C4-2B (cell line): ENCODE measurements around the gene ATL2.

Source experiments
- ZFX ChIP-seq: fragments of 450-650 bp; IDR thresholded peaks from 2 replicates; pipeline ENCODE4 v1.6.1; 2017
- TF ChIP-seq, protein P1 (sequence below): fragments of 450-650 bp; conservative IDR thresholded peaks from 2 replicates; pipeline ENCODE4 v1.5.1; 2017; ENCODE audit warnings: mild to moderate bottlenecking

DNA sequence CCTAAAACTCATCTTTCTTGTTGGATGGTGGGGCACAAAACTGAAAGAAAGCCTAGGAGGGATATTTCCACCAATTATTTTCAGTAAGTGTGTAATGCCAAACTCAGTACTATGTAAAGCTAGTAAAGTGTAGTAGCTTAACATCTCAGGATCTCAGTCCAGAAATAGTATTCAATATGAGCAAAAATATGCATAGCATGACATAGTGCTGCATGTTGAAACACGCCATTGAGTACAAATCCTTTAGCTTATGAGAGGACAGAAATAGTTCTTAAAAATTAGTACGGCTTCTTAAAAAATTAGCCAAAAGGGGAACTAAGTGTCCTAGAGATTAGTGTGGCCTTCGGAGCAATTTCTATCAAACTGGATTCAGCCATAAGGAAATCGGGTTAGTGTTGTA, 21.7 kb upstream of the ATL2 start:
- TF ChIP-seq, protein P1, sequence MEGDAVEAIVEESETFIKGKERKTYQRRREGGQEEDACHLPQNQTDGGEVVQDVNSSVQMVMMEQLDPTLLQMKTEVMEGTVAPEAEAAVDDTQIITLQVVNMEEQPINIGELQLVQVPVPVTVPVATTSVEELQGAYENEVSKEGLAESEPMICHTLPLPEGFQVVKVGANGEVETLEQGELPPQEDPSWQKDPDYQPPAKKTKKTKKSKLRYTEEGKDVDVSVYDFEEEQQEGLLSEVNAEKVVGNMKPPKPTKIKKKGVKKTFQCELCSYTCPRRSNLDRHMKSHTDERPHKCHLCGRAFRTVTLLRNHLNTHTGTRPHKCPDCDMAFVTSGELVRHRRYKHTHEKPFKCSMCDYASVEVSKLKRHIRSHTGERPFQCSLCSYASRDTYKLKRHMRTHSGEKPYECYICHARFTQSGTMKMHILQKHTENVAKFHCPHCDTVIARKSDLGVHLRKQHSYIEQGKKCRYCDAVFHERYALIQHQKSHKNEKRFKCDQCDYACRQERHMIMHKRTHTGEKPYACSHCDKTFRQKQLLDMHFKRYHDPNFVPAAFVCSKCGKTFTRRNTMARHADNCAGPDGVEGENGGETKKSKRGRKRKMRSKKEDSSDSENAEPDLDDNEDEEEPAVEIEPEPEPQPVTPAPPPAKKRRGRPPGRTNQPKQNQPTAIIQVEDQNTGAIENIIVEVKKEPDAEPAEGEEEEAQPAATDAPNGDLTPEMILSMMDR = no peak
- no peak for TF ChIP-seq ZFX
